ENCODE results near the gene TKT.

The TKT gene

GRCh38 chr3:53242155-53242554 is 13.7 kb downstream of the TKT start:
- in situ Hi-C loops (cut with HindIII; ENCODE audit: low sequenced_read_pairs) = no loop called here

GRCh38 chr3:53240989-53241972 is 14.5 kb downstream of the TKT start:
- in situ Hi-C loops (cut with HindIII; ENCODE audit: low sequenced_read_pairs) = no loop called here

GRCh38 chr3:53239800-53240199 is 16.0 kb downstream of the TKT start:
- in situ Hi-C loops (cut with HindIII; ENCODE audit: low sequenced_read_pairs) = no loop called here

- in situ Hi-C loops (cut with HindIII; ENCODE audit: low sequenced_read_pairs) = no loop called here
Observed at GRCh38 chr3:53238886-53239285, 16.9 kb downstream of the TKT start.

GRCh38 chr3:53238051-53238850 is 17.6 kb downstream of the TKT start:
- in situ Hi-C loops (cut with HindIII; ENCODE audit: low sequenced_read_pairs) = no loop called here

- in situ Hi-C loops (cut with HindIII; ENCODE audit: low sequenced_read_pairs) = no loop called here
Observed at GRCh38 chr3:53236112-53236841, 19.5 kb downstream of the TKT start.

GRCh38 chr3:53235545-53235944 is 20.3 kb downstream of the TKT start:
- in situ Hi-C loops (cut with HindIII; ENCODE audit: low sequenced_read_pairs) = no loop called here

- in situ Hi-C loops (cut with HindIII; ENCODE audit: low sequenced_read_pairs) = no loop called here
Observed at GRCh38 chr3:53234841-53235232, 21.0 kb downstream of the TKT start.

- in situ Hi-C loops (cut with HindIII; ENCODE audit: low sequenced_read_pairs) = no loop called here
Observed at GRCh38 chr3:53234130-53234840, 21.5 kb downstream of the TKT start.

GRCh38 chr3:53232641-53233377 is 23.0 kb downstream of the TKT start:
- in situ Hi-C loops (cut with HindIII; ENCODE audit: low sequenced_read_pairs) = no loop called here

GRCh38 chr3:53231532-53232511 is 24.0 kb downstream of the TKT start:
- in situ Hi-C loops (cut with HindIII; ENCODE audit: low sequenced_read_pairs) = no loop called here

GRCh38 chr3:53230789-53231188 is 25.0 kb downstream of the TKT start:
- in situ Hi-C loops (cut with HindIII; ENCODE audit: low sequenced_read_pairs) = no loop called here

- in situ Hi-C loops (cut with HindIII; ENCODE audit: low sequenced_read_pairs) = no loop called here
Observed at GRCh38 chr3:53230041-53230621, 25.7 kb downstream of the TKT start.

GRCh38 chr3:53229606-53230005 is 26.2 kb downstream of the TKT start:
- in situ Hi-C loops (cut with HindIII; ENCODE audit: low sequenced_read_pairs) = no loop called here

- in situ Hi-C loops (cut with HindIII; ENCODE audit: low sequenced_read_pairs) = no loop called here
Observed at GRCh38 chr3:53229171-53229570, 26.7 kb downstream of the TKT start.

- in situ Hi-C loops (cut with HindIII; ENCODE audit: low sequenced_read_pairs) = no loop called here
Observed at GRCh38 chr3:53227993-53228885, 27.6 kb downstream of the TKT start.

GRCh38 chr3:53226841-53227407 is 28.9 kb downstream of the TKT start:
- in situ Hi-C loops (cut with HindIII; ENCODE audit: low sequenced_read_pairs) = no loop called here

Measured in DLD1 (cell line).